Neuronal stem cell (in vitro differentiated cells): ENCODE data around the gene TCF7L2.

Experiments
- DNase-seq: peaks from one replicate; pipeline ENCODE4 v3.0.0-alpha.2; 2013; ENCODE audit warnings: low spot score
- H2AFZ ChIP-seq: one replicate; pipeline ENCODE4 v1.6.1; 2013; ENCODE audit warnings: mild to moderate bottlenecking, low read length, inconsistent platforms
- H2AK5ac ChIP-seq: 2 replicates; pipeline ENCODE4 v1.6.1; 2013; ENCODE audit warnings: low read depth, mild to moderate bottlenecking, inconsistent platforms, low read length, moderate library complexity, mixed read lengths
- H2BK120ac ChIP-seq: 2 replicates; pipeline ENCODE4 v1.6.1; 2013; ENCODE audit warnings: low read depth, mild to moderate bottlenecking, inconsistent platforms, low read length, moderate library complexity, mixed read lengths
- H2BK12ac ChIP-seq: one replicate; pipeline ENCODE4 v1.6.1; 2013; ENCODE audit warnings: low read length, inconsistent platforms
- H2BK15ac ChIP-seq: 2 replicates; pipeline ENCODE4 v1.6.1; 2013; ENCODE audit warnings: mild to moderate bottlenecking, low read length, inconsistent platforms, mixed read lengths
- H2BK5ac ChIP-seq: one replicate; pipeline ENCODE4 v1.6.1; 2013; ENCODE audit warnings: inconsistent platforms, mild to moderate bottlenecking, low read length, moderate library complexity
- H3K14ac ChIP-seq: one replicate; pipeline ENCODE4 v1.6.1; 2013; ENCODE audit warnings: low read length, inconsistent platforms
- H3K18ac ChIP-seq: 2 replicates; pipeline ENCODE4 v1.6.1; 2013; ENCODE audit warnings: low read length, inconsistent platforms
- H3K23ac ChIP-seq: 2 replicates; pipeline ENCODE4 v1.6.1; 2013; ENCODE audit warnings: low read depth, mild to moderate bottlenecking, mixed read lengths, low read length, inconsistent platforms; ENCODE audit not compliant: poor library complexity
- H3K27ac ChIP-seq: replicated peaks from 3 replicates; pipeline ENCODE4 v1.5.1; 2013; ENCODE audit warnings: low read length, inconsistent platforms
- H3K27me3 ChIP-seq, 3 experiments: 2 replicates each; pipeline ENCODE4 v1.6.1; 2013; ENCODE audit warnings: low read length in 3 of 3, mild to moderate bottlenecking in 2 of 3, inconsistent platforms in 1 of 3, low read depth in 1 of 3, mixed read lengths in 1 of 3, moderate library complexity in 1 of 3; ENCODE audit not compliant: control insufficient read depth in 3 of 3, insufficient read depth in 3 of 3
- H3K36me3 ChIP-seq, 2 donors: replicated peaks in 1 of 2; 2 replicates each; pipeline ENCODE4 v1.6.1; 2013; ENCODE audit warnings: low read length in 2 of 2; ENCODE audit not compliant: control insufficient read depth in 2 of 2, insufficient read depth in 2 of 2
- H3K4ac ChIP-seq: 2 replicates; pipeline ENCODE4 v1.6.1; 2013; ENCODE audit warnings: inconsistent platforms, mild to moderate bottlenecking, low read length, moderate library complexity
- H3K4me1 ChIP-seq, 2 donors: 1 replicate in 1 of 2; 2 replicates in 1 of 2; pipeline ENCODE4 v1.6.1; 2013; ENCODE audit warnings: low read length in 2 of 2, low read depth in 1 of 2; ENCODE audit not compliant: control insufficient read depth in 2 of 2, insufficient read depth in 1 of 2
- H3K4me2 ChIP-seq: one replicate; pipeline ENCODE4 v1.6.1; 2013; ENCODE audit warnings: mild to moderate bottlenecking, low read length, inconsistent platforms; ENCODE audit not compliant: insufficient read depth, poor library complexity, severe bottlenecking
- H3K4me3 ChIP-seq, 2 donors: 2 replicates each; pipeline ENCODE4 v1.5.1; 2013; ENCODE audit warnings: low read length in 2 of 2, mild to moderate bottlenecking in 2 of 2, inconsistent platforms in 1 of 2, moderate library complexity in 1 of 2
- H3K79me1 ChIP-seq: one replicate; pipeline ENCODE4 v1.6.1; 2013; ENCODE audit warnings: low read depth, mild to moderate bottlenecking, inconsistent platforms, low read length, moderate library complexity
- H3K9ac ChIP-seq: one replicate; pipeline ENCODE4 v1.6.1; 2013; ENCODE audit warnings: mild to moderate bottlenecking, low read depth, low read length, inconsistent platforms; ENCODE audit not compliant: poor library complexity
- H3K9me3 ChIP-seq, 2 donors: replicated peaks in 1 of 2; 2 replicates each; pipeline versions ENCODE3 to v1.6.1; 2013; ENCODE audit warnings: low read length in 2 of 2, mild to moderate bottlenecking in 2 of 2, inconsistent platforms in 1 of 2, low read depth in 1 of 2, mixed read lengths in 1 of 2, moderate library complexity in 1 of 2; ENCODE audit not compliant: control insufficient read depth in 2 of 2, insufficient read depth in 1 of 2
- H4K8ac ChIP-seq: one replicate; pipeline ENCODE4 v1.6.1; 2013; ENCODE audit warnings: low read depth, mild to moderate bottlenecking, inconsistent platforms, low read length, moderate library complexity
- H4K91ac ChIP-seq: one replicate; pipeline ENCODE4 v1.6.1; 2013; ENCODE audit warnings: low read length, low read depth, mild to moderate bottlenecking, inconsistent platforms; ENCODE audit not compliant: poor library complexity
- WGBS, 2 donors: extraction: QIAGEN DNeasy Blood & Tissue Kit; methylation state at CpG; one replicate each; pipeline ENCODE4 v1.1.7; 2013; ENCODE audit warnings: missing lambda C conversion rate in 2 of 2, mixed read lengths in 1 of 2; ENCODE audit not compliant: insufficient read length in 2 of 2, insufficient replicate concordance in 1 of 2; ENCODE audit errors: extremely low coverage in 2 of 2; 5-methylcytosine and 5-hydroxymethylcytosine counted together

Gene TCF7L2

DNA sequence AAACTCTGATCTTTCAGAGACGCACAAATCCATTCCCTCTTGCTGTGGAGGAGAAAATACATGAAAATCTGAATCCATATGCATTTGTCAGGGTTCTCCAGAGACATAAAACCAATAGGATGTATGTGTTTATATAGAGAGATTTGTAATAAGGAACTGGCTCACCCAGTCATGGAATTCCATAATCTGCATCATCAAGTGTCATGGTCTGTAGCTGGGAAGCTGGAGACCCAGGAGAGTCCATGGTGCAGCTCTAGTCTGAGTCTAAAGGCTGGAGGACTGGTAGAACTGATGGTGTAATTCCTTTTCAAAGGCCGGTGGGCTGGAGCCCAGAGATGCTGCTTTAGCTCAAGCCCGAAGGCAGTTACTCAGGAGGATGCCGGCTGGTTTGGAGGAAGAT lies 134.0 kb downstream of the TCF7L2 start:
- no peaks in the 10 kb centered on the region for H3K9me3 ChIP-seq
- no peak overlapping the region for H2BK120ac ChIP-seq
- H3K18ac ChIP-seq = no peak overlapping the region
- H3K23ac ChIP-seq = no peak overlapping the region
- H3K27me3 ChIP-seq = no peaks in the 10 kb centered on the region
- no peak overlapping the region for H3K9ac ChIP-seq
- WGBS, 2 donors = no CpG with 5 or more reads among the region's 4 CpGs
- H2AFZ ChIP-seq = no peak overlapping the region
- no peak overlapping the region for H3K27ac ChIP-seq
- no peak overlapping the region for H3K14ac ChIP-seq
- H3K4ac ChIP-seq = no peak overlapping the region
- no peak overlapping the region for H4K91ac ChIP-seq
- no peak overlapping the region for H4K8ac ChIP-seq
- H2AK5ac ChIP-seq = no peak overlapping the region
- H3K4me3 ChIP-seq = no peak overlapping the region
- H3K79me1 ChIP-seq = peaks cover 7% of the 10 kb centered on the region
- H2BK12ac ChIP-seq = no peak overlapping the region
- H3K36me3 ChIP-seq = peaks cover 5 to 29% of the 10 kb centered on the region in 2 donors
- H2BK5ac ChIP-seq = no peak overlapping the region
- no peak overlapping the region for H3K4me2 ChIP-seq
- DNase-seq = no peak
- no peak overlapping the region for H2BK15ac ChIP-seq
- peaks cover 4 to 8% of the 10 kb centered on the region in 2 donors for H3K4me1 ChIP-seq

- Histone ChIP-seq H3K4ac (no peak overlapping the region), H3K4me2 (no peak overlapping the region), H2AK5ac (no peak overlapping the region), H4K91ac (no peak overlapping the region), H4K8ac (no peak overlapping the region), H3K18ac (no peak overlapping the region), H2BK12ac (no peak overlapping the region), H3K4me3 (no peak overlapping the region), H3K79me1 (peaks cover 9% of the 10 kb centered on the region), H2AFZ (no peak overlapping the region), H3K9ac (no peak overlapping the region), H3K27ac (no peak overlapping the region), H3K14ac (no peak overlapping the region), H3K23ac (no peak overlapping the region), H2BK15ac (no peak overlapping the region), H2BK120ac (no peak overlapping the region), H3K9me3 (no peaks in the 10 kb centered on the region), H3K4me1 (peaks cover 4 to 8% of the 10 kb centered on the region in 2 donors), H3K27me3 (no peaks in the 10 kb centered on the region), H3K36me3 (peaks cover 6 to 31% of the 10 kb centered on the region in 2 donors), H2BK5ac (no peak overlapping the region)
- WGBS, 2 donors = no CpG with 5 or more reads among the region's 4 CpGs
- DNase-seq = no peak
Measured at GRCh38 chr10:113085776-113086175, 135.7 kb downstream of the TCF7L2 start.

GRCh38 chr10:113086282-113086681 lies 136.2 kb downstream of the TCF7L2 start:
- no peak for DNase-seq

DNA sequence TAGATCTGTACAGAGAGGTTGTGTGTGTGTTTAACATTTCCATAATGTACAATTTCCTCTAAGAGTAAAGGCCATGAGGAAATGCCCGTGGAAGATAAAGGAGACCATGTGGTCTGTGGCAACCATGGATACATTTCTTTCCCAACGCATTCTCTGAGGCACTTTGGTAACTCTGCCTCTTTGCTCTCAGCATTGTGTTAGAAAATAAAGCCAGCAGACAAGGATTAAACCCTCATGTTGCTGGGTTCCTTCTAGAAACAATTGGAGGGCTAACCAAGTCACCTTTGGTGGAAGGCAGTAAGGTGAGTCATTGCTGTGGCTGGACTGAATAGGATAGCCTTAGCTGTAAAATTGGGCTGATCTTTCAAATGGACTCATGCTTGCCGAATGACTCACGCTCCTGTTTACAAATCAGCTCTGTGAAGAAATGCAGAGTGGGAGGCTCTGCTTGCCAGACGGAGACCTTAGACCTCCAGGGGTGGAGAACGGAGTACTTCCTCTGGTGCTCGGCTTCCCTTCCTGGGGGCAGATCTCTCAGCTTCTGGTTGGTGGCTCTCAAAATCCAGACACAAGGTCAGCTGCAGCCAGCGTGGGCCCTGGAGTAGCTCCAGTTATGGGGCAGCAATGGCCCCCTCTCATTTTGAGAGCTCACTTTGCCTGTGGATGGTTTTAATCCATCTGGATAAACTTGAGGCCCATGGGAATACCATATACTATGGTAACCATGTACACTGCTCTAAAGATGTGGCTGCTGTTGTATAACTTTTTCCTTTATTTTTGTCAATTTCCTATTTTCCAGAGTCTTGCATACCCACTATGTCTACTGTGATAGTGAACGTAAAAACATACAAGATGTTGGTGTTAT lies 137.3 kb downstream of the TCF7L2 start:
- no peak overlapping the region for H3K14ac ChIP-seq
- no peak overlapping the region for H2BK15ac ChIP-seq
- WGBS, 2 donors = no CpG with 5 or more reads among the region's 9 CpGs
- no peak overlapping the region for H2BK120ac ChIP-seq
- H3K4me2 ChIP-seq = no peak overlapping the region
- no peak overlapping the region for H2AFZ ChIP-seq
- H3K9ac ChIP-seq = no peak overlapping the region
- peaks cover 9% of the 10 kb centered on the region for H3K79me1 ChIP-seq
- H2AK5ac ChIP-seq = no peak overlapping the region
- H3K23ac ChIP-seq = no peak overlapping the region
- H3K27ac ChIP-seq = no peak overlapping the region
- H3K18ac ChIP-seq = no peak overlapping the region
- no peak overlapping the region for H3K4ac ChIP-seq
- DNase-seq = no peak
- H2BK5ac ChIP-seq = no peak overlapping the region
- no peak overlapping the region for H2BK12ac ChIP-seq
- peaks cover 4 to 8% of the 10 kb centered on the region in 2 donors for H3K4me1 ChIP-seq
- no peak overlapping the region for H4K91ac ChIP-seq
- no peak overlapping the region for H3K4me3 ChIP-seq
- peaks cover 8 to 46% of the 10 kb centered on the region in 2 donors for H3K36me3 ChIP-seq
- H3K9me3 ChIP-seq = no peaks in the 10 kb centered on the region
- H4K8ac ChIP-seq = no peak overlapping the region
- no peaks in the 10 kb centered on the region for H3K27me3 ChIP-seq

More at GRCh38 chr10:113086282-113086681, 136.2 kb downstream of the TCF7L2 start:
- H3K27ac ChIP-seq = no peak overlapping the region
- H2BK12ac ChIP-seq = no peak overlapping the region
- no peak overlapping the region for H2BK120ac ChIP-seq
- H3K9me3 ChIP-seq = no peaks in the 10 kb centered on the region
- H3K4me3 ChIP-seq = no peak overlapping the region
- H4K8ac ChIP-seq = no peak overlapping the region
- no peak overlapping the region for H3K18ac ChIP-seq
- H2BK15ac ChIP-seq = no peak overlapping the region
- no peak overlapping the region for H2AFZ ChIP-seq
- no peak overlapping the region for H3K4ac ChIP-seq
- H3K14ac ChIP-seq = no peak overlapping the region
- peaks cover 9% of the 10 kb centered on the region for H3K79me1 ChIP-seq
- H3K4me2 ChIP-seq = no peak overlapping the region
- H4K91ac ChIP-seq = no peak overlapping the region
- H3K36me3 ChIP-seq = peaks cover 6 to 35% of the 10 kb centered on the region in 2 donors
- H3K23ac ChIP-seq = no peak overlapping the region
- peaks cover 4 to 8% of the 10 kb centered on the region in 2 donors for H3K4me1 ChIP-seq
- H3K27me3 ChIP-seq = no peaks in the 10 kb centered on the region
- no peak overlapping the region for H3K9ac ChIP-seq
- H2BK5ac ChIP-seq = no peak overlapping the region
- no peak overlapping the region for H2AK5ac ChIP-seq
